Measurements from ENCODE around the gene PCDHGA1. TPM values are rescaled to one million over a fixed set of nuclear protein-coding genes. Genes with fewer than 3 reads are reported as not detected.
A peak's percentile ranks its signal among the peaks of the same experiment; 100 is the strongest.

Gene PCDHGA1
- polyA plus RNA-seq, 1 donor (not counting 4 experiments of a cell fraction or from before 2014, with no cell fraction given): 0.09 TPM

GRCh38 chr5:141560725-141561483 lies 230.6 kb downstream of the PCDHGA1 start:
- Histone ChIP-seq H3K36me3 (ENCODE audit: control insufficient read depth in 2 of 2, extremely low read depth in 1 of 2, insufficient read depth in 2 of 2, low read length in 2 of 2) (peaks cover 19 to 21% of the 10 kb centered on the region in 2 experiments), H3K79me2 (ENCODE audit: control insufficient read depth, insufficient read depth, low read length) (peaks cover 3% of the 10 kb centered on the region), H3K4me3 (ENCODE audit: control insufficient read depth in 2 of 3, extremely low read depth in 1 of 3, insufficient read depth in 2 of 3, low read depth in 1 of 3, low read length in 3 of 3) (peak overlapping the region in 2 of 3 experiments; percentile 40 to 59), H3K9me3 (ENCODE audit: control insufficient read depth, low read depth, low read length) (no peaks in the 10 kb centered on the region), H3K4me2 (ENCODE audit: control insufficient read depth, extremely low read depth, insufficient read depth, low read depth, low read length) (peak overlapping the region; percentile 74), H2AFZ (ENCODE audit: control insufficient read depth, low read length) (peak overlapping the region; percentile 45), H3K4me1 (ENCODE audit: control insufficient read depth, extremely low read depth, insufficient read depth, low read length) (peaks cover 38% of the 10 kb centered on the region), H3K9ac (ENCODE audit: control insufficient read depth, extremely low read depth, insufficient read depth, low read length) (peak overlapping the region; percentile 76), H4K20me1 (ENCODE audit: control insufficient read depth, extremely low read depth, insufficient read depth, low read length) (no peaks in the 10 kb centered on the region), H3K9me1 (ENCODE audit: control insufficient read depth, extremely low read depth, insufficient read depth, low read length) (no peaks in the 10 kb centered on the region), H3K27me3 (ENCODE audit: control insufficient read depth, extremely low read depth, insufficient read depth, low read length) (no peaks in the 10 kb centered on the region), H3K27ac (ENCODE audit: control insufficient read depth, insufficient read depth, low read length) (peak overlapping the region; percentile 97)
- FAIRE-seq (peak; percentile 94), DNase-seq (ENCODE audit: low read depth, low spot score) (peak; percentile 86)
- dilution Hi-C loops (cut with MboI; ENCODE audit: extremely low pct_ligation_motif_present, low sequenced_read_pairs): no loop called here
- peak; percentile 67 to 78 (median 72) for TF ChIP-seq CTCF (optimal IDR thresholded peaks at IDR 0.05 in 1 of 3, IDR thresholded peaks at IDR 0.05 in 1 of 3, conservative IDR thresholded peaks at IDR 0.05 in 1 of 3; ENCODE audit: extremely low read depth in 1 of 3, insufficient read depth in 2 of 3, low read length in 3 of 3)
- TF ChIP-seq EZH2 (IDR thresholded peaks at IDR 0.05; ENCODE audit: low read length): no peak

Other genes starting within 250 kb of the PCDHGA1 start
- gene PCDHB2, start 235.9 kb upstream of the PCDHGA1 start, polyA plus RNA-seq: 0.26 to 1.1 TPM (median 0.46 TPM) in 3 replicates
- gene PCDHB3, start 230.0 kb upstream of the PCDHGA1 start, polyA plus RNA-seq: 0.03 to 0.08 TPM (median 0.05 TPM) in 3 replicates
- 0.04 to 0.05 TPM in 2 of 3 replicates, not detected in the other for gene PCDHB4, start 208.7 kb upstream of the PCDHGA1 start, polyA plus RNA-seq
- 0.07 to 0.10 TPM (median 0.09 TPM) in 3 replicates for gene PCDHB5, start 195.3 kb upstream of the PCDHGA1 start, polyA plus RNA-seq
- gene PCDHB6, start 180.5 kb upstream of the PCDHGA1 start, polyA plus RNA-seq: 0.03 to 0.08 TPM (median 0.05 TPM) in 3 replicates
- gene PCDHB7, start 157.9 kb upstream of the PCDHGA1 start, polyA plus RNA-seq: not detected in 3 replicates
- not detected in 3 replicates for gene PCDHB8, start 152.7 kb upstream of the PCDHGA1 start, polyA plus RNA-seq
- 0.02 to 0.09 TPM (median 0.07 TPM) in 3 replicates for gene PCDHB16, start 148.1 kb upstream of the PCDHGA1 start, polyA plus RNA-seq
- 0.01 TPM in 1 of 3 replicates, not detected in the others for gene PCDHB9, start 143.4 kb upstream of the PCDHGA1 start, polyA plus RNA-seq
- gene PCDHB10, start 138.2 kb upstream of the PCDHGA1 start, polyA plus RNA-seq: 0.04 to 0.07 TPM (median 0.05 TPM) in 3 replicates
- gene PCDHB11, start 130.9 kb upstream of the PCDHGA1 start, polyA plus RNA-seq: not detected in 3 replicates
- gene PCDHB12, start 121.8 kb upstream of the PCDHGA1 start, polyA plus RNA-seq: 0.03 TPM in 1 of 3 replicates, not detected in the others
- 0.07 to 0.13 TPM (median 0.09 TPM) in 3 replicates for gene PCDHB13, start 116.6 kb upstream of the PCDHGA1 start, polyA plus RNA-seq
- 0.13 to 0.41 TPM (median 0.20 TPM) in 3 replicates for gene PCDHB14, start 107.2 kb upstream of the PCDHGA1 start, polyA plus RNA-seq
- 0.03 to 0.31 TPM (median 0.09 TPM) in 3 replicates for gene PCDHB15, start 85.1 kb upstream of the PCDHGA1 start, polyA plus RNA-seq
- not detected in 3 replicates for gene SLC25A2, start 26.5 kb upstream of the PCDHGA1 start, polyA plus RNA-seq
- gene TAF7, start 9.7 kb upstream of the PCDHGA1 start, polyA plus RNA-seq: 37.5 to 58.9 TPM (median 47.5 TPM) in 3 replicates
- gene PCDHGA2, start 8.2 kb downstream of the PCDHGA1 start, polyA plus RNA-seq: 0.14 to 0.37 TPM (median 0.35 TPM) in 3 replicates
- 0.03 to 0.05 TPM in 2 of 3 replicates, not detected in the other for gene PCDHGA3, start 13.3 kb downstream of the PCDHGA1 start, polyA plus RNA-seq
- gene PCDHGB1, start 19.6 kb downstream of the PCDHGA1 start, polyA plus RNA-seq: 0.08 to 0.15 TPM (median 0.09 TPM) in 3 replicates
- gene PCDHGA4, start 24.5 kb downstream of the PCDHGA1 start, polyA plus RNA-seq: 0.05 to 0.15 TPM (median 0.14 TPM) in 3 replicates
- 0.12 to 0.15 TPM (median 0.12 TPM) in 3 replicates for gene PCDHGB2, start 29.5 kb downstream of the PCDHGA1 start, polyA plus RNA-seq
- gene PCDHGA5, start 33.6 kb downstream of the PCDHGA1 start, polyA plus RNA-seq: 0.01 to 0.07 TPM (median 0.06 TPM) in 3 replicates
- gene PCDHGB3, start 39.7 kb downstream of the PCDHGA1 start, polyA plus RNA-seq: 0.17 to 0.28 TPM (median 0.18 TPM) in 3 replicates
- 0.16 to 0.36 TPM (median 0.28 TPM) in 3 replicates for gene PCDHGA6, start 43.4 kb downstream of the PCDHGA1 start, polyA plus RNA-seq
- 0.13 to 0.24 TPM (median 0.14 TPM) in 3 replicates for gene PCDHGA7, start 52.2 kb downstream of the PCDHGA1 start, polyA plus RNA-seq
- gene PCDHGB4, start 57.2 kb downstream of the PCDHGA1 start, polyA plus RNA-seq: 1.6 to 2.7 TPM (median 2.4 TPM) in 3 replicates
- 0.08 to 0.09 TPM (median 0.09 TPM) in 3 replicates for gene PCDHGA8, start 62.1 kb downstream of the PCDHGA1 start, polyA plus RNA-seq
- 1.8 to 4.3 TPM (median 1.9 TPM) in 3 replicates for gene PCDHGB5, start 67.4 kb downstream of the PCDHGA1 start, polyA plus RNA-seq
- gene PCDHGA9, start 72.3 kb downstream of the PCDHGA1 start, polyA plus RNA-seq: 0.24 to 0.35 TPM (median 0.28 TPM) in 3 replicates
- gene PCDHGB6, start 77.5 kb downstream of the PCDHGA1 start, polyA plus RNA-seq: 0.19 to 0.30 TPM (median 0.23 TPM) in 3 replicates
- gene PCDHGA10, start 82.5 kb downstream of the PCDHGA1 start, polyA plus RNA-seq: 1.3 to 1.8 TPM (median 1.6 TPM) in 3 replicates
- gene PCDHGB7, start 87.2 kb downstream of the PCDHGA1 start, polyA plus RNA-seq: 0.66 to 1.1 TPM (median 0.69 TPM) in 3 replicates
- gene PCDHGA11, start 90.5 kb downstream of the PCDHGA1 start, polyA plus RNA-seq: 1.4 to 2.5 TPM (median 1.4 TPM) in 3 replicates
- gene PCDHGA12, start 100.0 kb downstream of the PCDHGA1 start, polyA plus RNA-seq: 0.69 to 1.9 TPM (median 1.0 TPM) in 3 replicates
- gene PCDHGC3, start 145.5 kb downstream of the PCDHGA1 start, polyA plus RNA-seq: 9.8 to 45.1 TPM (median 15.2 TPM) in 3 replicates
- gene PCDHGC4, start 154.5 kb downstream of the PCDHGA1 start, polyA plus RNA-seq: 0.12 to 0.15 TPM (median 0.13 TPM) in 3 replicates
- gene PCDHGC5, start 158.6 kb downstream of the PCDHGA1 start, polyA plus RNA-seq: 0.77 to 1.6 TPM (median 1.5 TPM) in 3 replicates

Measured in keratinocyte (primary cell).